ENCODE results near the gene CEMIP. TPM values are rescaled to one million over a fixed set of nuclear protein-coding genes. Genes with fewer than 3 reads are reported as not detected.

Gene CEMIP
- total RNA-seq, 1 experiment from 2014 or later = 3.5 TPM

- CTCF ChIA-PET = interaction anchor here (0.8 to 1.6 kb wide), 2 partner anchors 28 to 166 kb away, joined by 3 to 4 read pairs; no protein-coding TSS in a partner anchor
Measured at GRCh38 chr15:80803580-80804525, 24.7 kb downstream of the CEMIP start.

GRCh38 chr15:80804970-80805495 lies 25.9 kb downstream of the CEMIP start:
- no peak overlapping the region for H3K9ac ChIP-seq (ENCODE audit: low read length)
- no peaks in the 10 kb centered on the region for H3K9me2 ChIP-seq (ENCODE audit: insufficient read depth)
- H2AFZ ChIP-seq (ENCODE audit: low read depth, low read length, poor library complexity, severe bottlenecking) = no peak overlapping the region
- no peak overlapping the region for H3K4me3 ChIP-seq (replicated peaks in 1 of 2; ENCODE audit: low read depth in 1 of 2, low read length in 2 of 2)
- TF ChIP-seq EZH2phosphoT487 (IDR thresholded peaks at IDR 0.05; ENCODE audit: borderline replicate concordance) = no peak
- no peak for TF ChIP-seq SIN3A (IDR thresholded peaks at IDR 0.05; ENCODE audit: low read depth)
- TF ChIP-seq POLR2A (IDR thresholded peaks at IDR 0.05; ENCODE audit: borderline replicate concordance, extremely low read depth, insufficient read depth, insufficient read length) = no peak
- no peak for TF ChIP-seq TCF7L2 (IDR thresholded peaks at IDR 0.05; ENCODE audit: borderline replicate concordance, extremely low read depth, insufficient read depth, insufficient read length)
- TF ChIP-seq EGR1 (IDR thresholded peaks at IDR 0.05; ENCODE audit: low read depth) = no peak
- TF ChIP-seq CEBPB (IDR thresholded peaks at IDR 0.05; ENCODE audit: low read depth) = no peak
- no peak for TF ChIP-seq ZBTB33 (IDR thresholded peaks at IDR 0.05; ENCODE audit: extremely low read depth, insufficient replicate concordance, low read length)
- H3K79me2 ChIP-seq (ENCODE audit: insufficient read depth, low read length) = no peaks in the 10 kb centered on the region
- no peak overlapping the region for H3K4me2 ChIP-seq (ENCODE audit: low read length)
- ChIA-PET RAD21 (ENCODE audit: low non-redundant PET in 1 of 2, low total read pairs in 2 of 2, uncharacterized antibody in 2 of 2, unreplicated experiment in 2 of 2) (no interaction called here), CTCF (interaction anchor here (1.6 kb wide), 1 partner anchor 165 kb away, joined by 4 read pairs; no protein-coding TSS in a partner anchor), POLR2A (no interaction called here)
- no TSS peak for BruUV-seq (replicated peaks)
- no peaks in the 10 kb centered on the region for H4K20me1 ChIP-seq (ENCODE audit: insufficient read depth)
- H3K4me1 ChIP-seq (ENCODE audit: control insufficient read depth in 1 of 2, insufficient read depth in 2 of 2, low read length in 2 of 2) = no peaks in the 10 kb centered on the region
- H3K9me3 ChIP-seq (ENCODE audit: control insufficient read depth in 1 of 2, insufficient read depth in 1 of 2, low read depth in 1 of 2, low read length in 2 of 2) = no peaks in the 10 kb centered on the region
- intact Hi-C loops (cut with micrococcal nuclease) = no loop called here
- H3K36me3 ChIP-seq (ENCODE audit: control insufficient read depth in 1 of 2, insufficient read depth in 2 of 2, low read length in 2 of 2) = no peaks in the 10 kb centered on the region
- no peak for DNase-seq (ENCODE audit: low read depth, low spot score)
- no peaks in the 10 kb centered on the region for H3K27me3 ChIP-seq (ENCODE audit: insufficient read depth, low read length)
- H3K27ac ChIP-seq (ENCODE audit: low read depth, low read length) = no peak overlapping the region
- no peak for ATAC-seq

More at GRCh38 chr15:80803580-80804525, 24.7 kb downstream of the CEMIP start:
- no peaks in the 10 kb centered on the region for H3K27me3 ChIP-seq (ENCODE audit: insufficient read depth, low read length)
- no peaks in the 10 kb centered on the region for H3K36me3 ChIP-seq (ENCODE audit: control insufficient read depth in 1 of 2, insufficient read depth in 2 of 2, low read length in 2 of 2)
- H3K9me2 ChIP-seq (ENCODE audit: insufficient read depth) = no peaks in the 10 kb centered on the region
- no peaks in the 10 kb centered on the region for H3K4me1 ChIP-seq (ENCODE audit: control insufficient read depth in 1 of 2, insufficient read depth in 2 of 2, low read length in 2 of 2)
- intact Hi-C loops (cut with micrococcal nuclease) = no loop called here
- no peak for TF ChIP-seq POLR2AphosphoS5 (IDR thresholded peaks at IDR 0.05; ENCODE audit: low read depth, low read length)
- TF ChIP-seq CBX3 (IDR thresholded peaks at IDR 0.05; ENCODE audit: low read depth) = no peak
- TF ChIP-seq ELF1 (IDR thresholded peaks at IDR 0.05; ENCODE audit: borderline replicate concordance, low read depth) = no peak
- no peak for TF ChIP-seq EZH2phosphoT487 (IDR thresholded peaks at IDR 0.05; ENCODE audit: borderline replicate concordance)
- no peak for TF ChIP-seq YY1 (IDR thresholded peaks at IDR 0.05; ENCODE audit: extremely low read depth, insufficient replicate concordance, low read depth, low read length)
- no peak for TF ChIP-seq POLR2A (IDR thresholded peaks at IDR 0.05; ENCODE audit: borderline replicate concordance, extremely low read depth, insufficient read depth, insufficient read length)
- ChIA-PET RAD21 (ENCODE audit: low non-redundant PET in 1 of 2, low total read pairs in 2 of 2, uncharacterized antibody in 2 of 2, unreplicated experiment in 2 of 2) (no interaction called here), POLR2A (no interaction called here)
- no peaks in the 10 kb centered on the region for H3K9me3 ChIP-seq (ENCODE audit: control insufficient read depth in 1 of 2, insufficient read depth in 1 of 2, low read depth in 1 of 2, low read length in 2 of 2)
- H3K27ac ChIP-seq (ENCODE audit: low read depth, low read length) = no peak overlapping the region
- DNase-seq (ENCODE audit: low read depth, low spot score) (no peak), ATAC-seq (no peak)
- no TSS peak for BruUV-seq (replicated peaks)
- no peak overlapping the region for H3K4me2 ChIP-seq (ENCODE audit: low read length)
- H4K20me1 ChIP-seq (ENCODE audit: insufficient read depth) = no peaks in the 10 kb centered on the region
- H2AFZ ChIP-seq (ENCODE audit: low read depth, low read length, poor library complexity, severe bottlenecking) = no peak overlapping the region
- H3K9ac ChIP-seq (ENCODE audit: low read length) = no peak overlapping the region
- no peak overlapping the region for H3K4me3 ChIP-seq (replicated peaks in 1 of 2; ENCODE audit: low read depth in 1 of 2, low read length in 2 of 2)
- no peaks in the 10 kb centered on the region for H3K79me2 ChIP-seq (ENCODE audit: insufficient read depth, low read length)

Measured in HCT116 (cell line).